GM18907 (cell line): ENCODE measurements around the gene NOS1AP.
"Not testable (repeated sequence)": the region's sequence is repeated elsewhere in the genome, so short reads cannot be mapped to it uniquely, and the experiment has no call there.

Source experiments
- ATAC-seq: cut with Tn5 transposase; IDR thresholded peaks from one replicate; pipeline ENCODE4 v1.9.1; 2021; ENCODE audit warnings: mild to moderate bottlenecking, moderate library complexity; ENCODE audit not compliant: unreplicated experiment

Gene NOS1AP

DNA sequence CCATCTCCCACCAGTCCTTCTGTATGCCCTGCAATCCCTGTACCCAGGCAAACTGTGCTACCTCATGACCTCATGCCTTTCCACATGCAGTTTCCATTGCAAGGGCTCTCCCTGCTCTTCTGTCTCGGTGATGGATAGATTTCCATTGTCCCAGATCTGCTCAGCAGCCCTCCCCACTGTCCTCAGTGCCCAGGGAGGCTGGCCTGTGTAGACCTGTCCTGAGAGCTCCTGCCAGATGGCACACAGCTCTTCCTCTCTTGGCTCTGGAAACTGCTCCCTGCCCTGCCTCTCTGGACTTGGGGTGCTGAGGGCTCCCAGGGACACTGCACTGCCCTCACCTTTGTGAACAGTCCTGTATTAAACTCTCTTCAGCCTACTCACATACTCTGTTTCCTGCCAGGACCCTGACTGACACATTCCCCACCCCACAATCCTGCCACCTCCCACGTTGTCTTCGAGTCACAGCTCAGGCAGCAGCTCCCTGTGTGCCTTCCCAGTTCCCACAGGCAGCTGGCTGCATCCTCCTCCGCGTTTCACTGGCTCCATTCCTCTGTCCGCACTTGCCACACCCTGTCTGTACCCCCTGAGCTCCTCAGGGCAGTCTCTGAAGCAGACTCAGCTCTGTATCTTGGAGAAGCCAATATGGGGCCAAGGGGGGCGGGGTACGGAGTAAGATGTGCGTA lies 250.1 kb downstream of the NOS1AP start:
- no peak for ATAC-seq

- no peak for ATAC-seq
Observed at GRCh38 chr1:162321809-162322422, 252.4 kb downstream of the NOS1AP start.

DNA sequence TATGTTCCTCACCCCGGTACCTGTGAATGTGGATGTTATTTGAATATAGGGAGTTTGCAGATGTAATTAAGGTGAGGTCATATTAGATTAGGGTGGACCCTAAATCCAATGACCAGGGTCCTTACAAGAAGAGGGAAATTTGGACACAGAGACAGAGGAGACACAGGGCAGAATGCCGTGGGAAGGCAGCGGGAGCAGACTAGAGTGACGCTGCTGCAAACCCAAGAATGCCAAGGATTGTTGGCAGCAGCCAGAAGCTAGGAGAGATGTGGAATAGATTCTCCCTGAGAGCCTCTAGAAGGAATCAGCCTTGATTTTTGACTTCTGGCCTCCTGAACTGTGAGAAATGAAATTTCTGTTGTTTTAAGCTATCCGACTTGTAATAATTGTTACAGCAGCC lies 253.5 kb downstream of the NOS1AP start:
- ATAC-seq, result no peak

GRCh38 chr1:162324396-162324795 lies 254.9 kb downstream of the NOS1AP start:
- ATAC-seq, result no peak

GRCh38 chr1:162326559-162326958 lies 257.1 kb downstream of the NOS1AP start:
- ATAC-seq, result no peak

DNA sequence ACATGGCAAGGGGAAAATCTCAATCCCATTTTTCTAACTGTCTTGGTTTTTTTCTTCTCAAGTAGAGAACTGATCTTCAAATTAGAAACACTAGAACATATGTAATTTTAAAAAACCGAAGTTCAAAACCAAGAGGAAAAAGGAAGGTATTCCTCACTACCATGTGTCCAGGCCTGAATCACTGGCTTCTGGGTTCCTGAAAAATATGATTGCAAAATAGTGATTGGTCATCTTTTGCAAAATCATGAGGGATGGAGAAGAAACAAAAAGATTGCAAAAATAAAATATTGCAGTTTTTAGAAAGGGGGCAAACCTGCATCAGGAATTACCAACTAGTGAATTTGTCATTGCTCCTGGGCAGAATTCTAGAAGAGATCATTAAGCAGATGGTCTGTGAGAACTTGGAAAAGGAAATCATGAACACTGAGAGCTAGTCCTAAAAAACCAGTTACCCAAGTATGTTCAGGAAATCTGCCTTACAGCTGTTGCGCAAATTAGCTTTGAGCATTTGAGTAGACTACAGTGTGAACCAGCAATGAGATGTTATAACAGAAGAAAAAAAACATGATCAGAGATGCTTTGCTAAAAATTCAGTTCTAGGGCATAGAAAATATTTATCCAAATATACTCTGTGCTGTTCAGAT lies 257.8 kb downstream of the NOS1AP start:
- no peak for ATAC-seq

DNA sequence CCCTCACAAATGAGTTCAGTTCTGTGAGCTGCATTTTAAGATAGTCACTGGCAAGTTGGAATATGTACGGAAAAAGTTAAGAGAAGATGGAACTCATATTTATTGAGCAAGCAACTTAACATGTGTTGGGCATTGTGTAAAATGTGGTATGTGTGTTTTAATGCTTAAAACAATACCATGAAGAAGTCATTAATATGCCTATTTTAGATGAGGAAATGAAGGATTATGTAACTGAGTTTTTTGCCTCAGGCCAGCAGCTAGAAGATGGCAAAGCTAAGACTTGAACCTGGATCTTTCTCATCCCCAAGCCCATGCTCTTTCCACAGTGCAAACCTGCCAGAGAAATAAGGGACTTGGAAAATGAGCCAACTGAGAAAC lies 258.3 kb downstream of the NOS1AP start:
- ATAC-seq, result no peak

GRCh38 chr1:162328512-162328911 lies 259.0 kb downstream of the NOS1AP start:
- ATAC-seq, result no peak

- ATAC-seq, result no peak
Observed at GRCh38 chr1:162329826-162330225, 260.3 kb downstream of the NOS1AP start.

DNA sequence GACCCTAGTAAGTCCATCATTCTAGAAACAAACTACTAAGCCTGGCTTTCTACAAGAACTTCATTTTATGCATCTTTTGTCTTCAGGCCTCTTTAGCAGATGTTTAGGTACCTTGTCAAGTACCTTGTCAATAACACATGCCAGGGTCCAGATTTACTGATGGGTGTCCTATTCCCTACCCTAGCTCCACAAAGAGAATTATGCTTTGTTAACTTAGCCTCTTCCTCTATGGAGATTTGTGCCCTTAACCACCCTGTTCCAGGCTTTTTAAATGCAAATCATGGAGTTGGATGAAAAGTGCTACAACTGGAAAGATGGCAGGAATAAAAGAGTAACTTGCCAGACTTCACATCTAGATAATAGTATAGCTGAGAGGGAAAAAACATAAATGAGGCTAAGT lies 264.5 kb downstream of the NOS1AP start:
- no peak for ATAC-seq

DNA sequence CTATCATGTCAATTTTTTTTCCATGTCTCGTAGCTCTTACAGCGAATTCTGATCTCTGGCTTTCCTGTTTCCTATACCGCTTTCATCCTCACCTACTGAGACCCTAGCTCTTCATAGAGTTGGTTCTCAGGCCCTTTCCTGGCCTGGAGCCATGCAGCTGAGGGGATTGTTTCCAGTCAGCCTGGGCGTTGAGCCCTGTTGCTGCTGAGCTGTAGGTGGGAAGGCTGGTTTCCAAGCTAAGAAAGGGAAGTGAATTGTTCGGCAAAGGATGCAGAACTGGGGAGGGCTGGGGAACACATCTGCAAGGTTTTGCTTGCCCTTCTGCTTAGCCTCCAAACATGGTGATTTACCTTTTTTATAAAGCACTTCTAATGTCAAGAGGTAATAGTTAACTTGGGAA lies 265.6 kb downstream of the NOS1AP start:
- ATAC-seq, result no peak

DNA sequence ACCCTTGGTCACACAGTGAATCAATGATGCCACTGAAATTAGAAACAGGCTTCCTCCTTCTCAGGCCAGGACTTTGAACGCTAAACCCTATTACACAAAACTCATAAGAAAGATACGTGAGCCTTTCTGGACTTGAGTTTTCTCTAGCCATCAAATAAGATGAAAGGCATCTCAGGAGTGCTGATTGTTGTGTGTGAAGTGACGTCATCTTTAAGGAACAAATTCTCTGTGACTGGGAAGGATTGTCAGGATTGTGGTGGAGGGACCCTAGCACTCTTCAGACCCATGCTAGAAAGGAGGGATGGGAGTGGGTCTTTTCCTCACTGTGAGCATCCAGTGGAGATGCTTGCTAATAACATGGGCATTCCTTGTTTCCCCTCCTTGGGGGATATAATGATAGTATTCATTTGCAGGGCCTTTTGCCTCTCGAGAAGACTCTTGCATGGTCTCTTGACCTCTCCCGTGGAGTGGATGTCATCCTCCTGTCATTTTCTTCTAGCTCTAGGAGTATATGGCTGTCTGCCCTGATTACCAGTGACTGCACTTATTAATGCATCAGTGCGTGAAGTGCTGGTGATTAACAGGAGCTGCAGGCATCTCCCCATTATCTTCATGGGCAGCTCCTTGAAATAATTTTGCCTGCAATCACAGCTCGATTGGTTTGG lies 267.3 kb downstream of the NOS1AP start:
- ATAC-seq, result no peak

DNA sequence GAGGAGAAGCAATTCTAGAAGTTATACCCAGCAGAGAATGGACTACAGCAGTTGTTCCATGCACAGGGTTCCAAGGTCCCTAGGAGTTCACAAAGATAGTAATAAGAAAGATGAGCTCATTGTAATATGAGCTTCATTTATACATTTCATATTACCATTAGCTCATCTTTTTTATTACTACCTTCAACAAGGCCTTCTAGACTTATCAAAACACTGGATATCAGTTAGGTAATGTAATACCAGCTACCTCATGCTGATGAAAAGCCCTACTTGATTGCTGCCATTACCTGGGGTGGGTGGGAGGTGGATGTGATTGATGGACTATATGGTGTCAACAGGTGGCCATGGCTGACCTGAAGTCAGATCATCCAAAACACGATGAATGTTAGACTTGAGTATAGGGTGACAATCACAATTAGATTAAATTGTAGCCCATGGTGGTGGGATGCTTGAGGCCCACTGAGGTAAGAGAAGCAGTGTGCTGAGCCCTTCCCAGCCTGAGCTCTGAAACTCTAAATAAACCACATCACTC lies 273.0 kb downstream of the NOS1AP start:
- no peak for ATAC-seq

GRCh38 chr1:162343470-162343869 lies 274.0 kb downstream of the NOS1AP start:
- ATAC-seq, result no peak

- no peak for ATAC-seq
Observed at GRCh38 chr1:162347281-162347680, 277.8 kb downstream of the NOS1AP start.

- no peak for ATAC-seq
Observed at GRCh38 chr1:162349635-162350330, 280.3 kb downstream of the NOS1AP start.

DNA sequence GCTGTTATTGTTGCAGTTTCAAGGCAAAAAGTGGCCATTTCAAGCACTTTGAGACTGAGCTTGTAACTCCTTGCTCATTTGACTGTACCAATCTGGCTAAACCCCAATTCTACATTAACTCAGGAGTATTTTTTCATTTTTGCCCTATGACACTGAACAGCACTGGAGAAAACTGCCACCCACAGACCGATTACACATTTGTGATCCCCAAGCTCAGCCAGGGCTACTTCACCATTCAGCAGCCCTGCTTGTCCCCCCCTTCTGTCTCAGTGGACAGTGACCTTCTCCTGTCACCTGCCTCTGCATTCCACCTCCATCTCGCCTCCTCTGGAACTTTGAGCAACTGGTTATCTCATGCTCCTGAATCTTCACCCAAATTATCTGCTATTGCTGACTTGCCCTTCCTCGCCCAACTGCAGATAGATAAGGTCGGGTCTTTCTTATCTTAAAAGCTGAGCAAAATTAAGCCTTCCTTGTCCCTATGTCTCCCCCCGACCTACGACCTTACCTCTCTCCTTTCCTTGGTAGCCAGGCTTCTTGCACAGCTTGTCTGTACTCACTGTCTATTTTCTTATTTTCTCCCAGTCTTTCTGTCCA lies 281.9 kb downstream of the NOS1AP start:
- ATAC-seq, result no peak

GRCh38 chr1:162351874-162352273 lies 282.4 kb downstream of the NOS1AP start:
- not testable (repeated sequence) for ATAC-seq

GRCh38 chr1:162353078-162353477 lies 283.6 kb downstream of the NOS1AP start:
- ATAC-seq, result no peak

DNA sequence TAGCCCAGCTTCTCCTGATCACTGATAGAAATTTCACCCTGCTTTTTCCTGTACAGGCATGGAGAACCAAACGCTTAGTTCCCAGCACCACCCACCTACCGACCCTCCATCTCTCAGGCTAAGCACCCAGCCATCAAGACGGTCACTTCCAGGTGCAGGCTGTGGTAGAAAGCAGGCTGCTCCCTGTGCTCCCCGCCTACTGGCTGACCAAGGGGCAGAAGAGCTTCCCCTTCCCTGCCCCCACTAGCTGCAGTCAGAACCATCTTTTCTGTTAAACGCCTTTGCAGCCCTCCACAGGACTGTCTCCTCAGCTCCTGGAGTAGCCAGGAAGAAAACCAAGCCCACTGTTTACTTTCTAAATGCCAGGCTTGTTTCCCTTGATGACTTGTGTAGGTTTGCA lies 284.2 kb downstream of the NOS1AP start:
- no peak for ATAC-seq
